ENCODE results near the gene PLCB1. TPM values are rescaled to one million over a fixed set of nuclear protein-coding genes. Genes with fewer than 3 reads are reported as not detected.

Gene PLCB1
- total RNA-seq, 1 experiment from 2014 or later = not detected

DNA sequence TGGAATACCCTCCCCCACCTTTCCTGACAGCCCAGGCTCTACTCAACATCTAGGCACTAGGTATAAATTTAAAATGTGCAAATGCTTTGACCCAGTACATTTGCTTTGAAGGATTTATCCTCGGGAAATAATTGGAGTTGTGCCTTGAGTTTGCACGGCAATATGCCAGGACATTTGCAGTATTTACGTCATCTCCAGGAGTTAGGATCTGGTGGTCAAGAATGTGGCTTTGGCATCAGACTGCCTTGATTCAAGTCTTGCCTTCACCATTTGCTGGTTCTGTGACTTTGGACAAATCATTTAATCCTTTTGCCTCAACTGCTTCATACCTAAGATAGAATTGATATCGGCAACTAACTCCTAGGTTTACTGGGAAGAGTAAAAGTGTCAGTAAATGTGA lies 169.6 kb downstream of the PLCB1 start:
- Histone ChIP-seq H3K4me3 (no peak overlapping the region), H3K27ac (no peak overlapping the region), H3K27me3 (ENCODE audit: insufficient read depth, low read depth) (no peaks in the 10 kb centered on the region), H3K9me2 (ENCODE audit: insufficient read depth) (no peaks in the 10 kb centered on the region), H3K79me2 (ENCODE audit: low read depth) (no peaks in the 10 kb centered on the region), H3K4me1 (replicated peaks; ENCODE audit: insufficient read depth) (no peaks in the 10 kb centered on the region), H3K4me2 (no peak overlapping the region), H3K9me3 (ENCODE audit: insufficient read depth, low read depth) (no peaks in the 10 kb centered on the region), H2AFZ (no peak overlapping the region), H3K36me3 (ENCODE audit: low read depth) (no peaks in the 10 kb centered on the region), H3F3A (ENCODE audit: insufficient read depth, low read depth) (no peaks in the 10 kb centered on the region), H4K20me1 (ENCODE audit: insufficient read depth) (0 out of 2 replicates have a peak, but pooled peaks cover 3% of the 10 kb centered on the region)
- POLR2A ChIA-PET (ENCODE audit: unreplicated experiment) = no interaction called here
- no peak for DNase-seq
- CTCF ChIA-PET = no interaction called here
- TF ChIP-seq EZH2 (IDR thresholded peaks at IDR 0.05; ENCODE audit: low read depth) = no peak
- TF ChIP-seq, protein P1, sequence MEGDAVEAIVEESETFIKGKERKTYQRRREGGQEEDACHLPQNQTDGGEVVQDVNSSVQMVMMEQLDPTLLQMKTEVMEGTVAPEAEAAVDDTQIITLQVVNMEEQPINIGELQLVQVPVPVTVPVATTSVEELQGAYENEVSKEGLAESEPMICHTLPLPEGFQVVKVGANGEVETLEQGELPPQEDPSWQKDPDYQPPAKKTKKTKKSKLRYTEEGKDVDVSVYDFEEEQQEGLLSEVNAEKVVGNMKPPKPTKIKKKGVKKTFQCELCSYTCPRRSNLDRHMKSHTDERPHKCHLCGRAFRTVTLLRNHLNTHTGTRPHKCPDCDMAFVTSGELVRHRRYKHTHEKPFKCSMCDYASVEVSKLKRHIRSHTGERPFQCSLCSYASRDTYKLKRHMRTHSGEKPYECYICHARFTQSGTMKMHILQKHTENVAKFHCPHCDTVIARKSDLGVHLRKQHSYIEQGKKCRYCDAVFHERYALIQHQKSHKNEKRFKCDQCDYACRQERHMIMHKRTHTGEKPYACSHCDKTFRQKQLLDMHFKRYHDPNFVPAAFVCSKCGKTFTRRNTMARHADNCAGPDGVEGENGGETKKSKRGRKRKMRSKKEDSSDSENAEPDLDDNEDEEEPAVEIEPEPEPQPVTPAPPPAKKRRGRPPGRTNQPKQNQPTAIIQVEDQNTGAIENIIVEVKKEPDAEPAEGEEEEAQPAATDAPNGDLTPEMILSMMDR (conservative IDR thresholded peaks at IDR 0.05) = no peak
- intact Hi-C loops (cut with micrococcal nuclease; ENCODE audit: unreplicated experiment) = loop anchor here (10.0 kb wide), 1 partner anchor 367 kb away; no protein-coding TSS in a partner anchor
- no TSS peak for BruUV-seq (replicated peaks)

DNA sequence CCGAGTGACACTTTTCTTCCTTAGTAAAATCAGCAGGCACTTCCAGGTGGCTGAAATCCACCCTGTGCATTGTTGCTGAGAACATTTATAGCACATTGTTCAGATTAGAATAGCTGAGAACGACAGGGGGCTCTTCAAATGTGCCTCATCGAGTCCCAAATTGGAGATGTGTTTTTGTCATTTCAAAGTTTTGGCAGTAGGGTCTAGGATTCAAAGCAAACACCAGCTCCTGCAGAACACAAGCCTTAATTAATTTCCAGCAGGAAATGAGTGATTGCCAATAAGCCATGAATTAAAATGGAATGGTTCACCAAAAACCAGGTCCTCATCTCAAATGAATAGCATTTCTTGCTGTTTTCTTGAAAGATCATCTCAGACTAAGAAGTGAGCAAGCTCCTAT lies 171.6 kb downstream of the PLCB1 start:
- Histone ChIP-seq H3K9me2 (ENCODE audit: insufficient read depth) (no peaks in the 10 kb centered on the region), H3F3A (ENCODE audit: insufficient read depth, low read depth) (no peaks in the 10 kb centered on the region), H4K20me1 (ENCODE audit: insufficient read depth) (0 out of 2 replicates have a peak, but pooled peaks cover 3% of the 10 kb centered on the region), H3K27me3 (ENCODE audit: insufficient read depth, low read depth) (no peaks in the 10 kb centered on the region), H2AFZ (no peak overlapping the region), H3K36me3 (ENCODE audit: low read depth) (no peaks in the 10 kb centered on the region), H3K9me3 (ENCODE audit: insufficient read depth, low read depth) (no peaks in the 10 kb centered on the region), H3K4me3 (no peak overlapping the region), H3K79me2 (ENCODE audit: low read depth) (no peaks in the 10 kb centered on the region), H3K4me1 (replicated peaks; ENCODE audit: insufficient read depth) (no peaks in the 10 kb centered on the region), H3K4me2 (no peak overlapping the region), H3K27ac (no peak overlapping the region)
- DNase-seq = no peak
- no TSS peak for BruUV-seq (replicated peaks)
- TF ChIP-seq EZH2 (IDR thresholded peaks at IDR 0.05; ENCODE audit: low read depth) = no peak
- TF ChIP-seq, protein P1 (conservative IDR thresholded peaks at IDR 0.05) = no peak
- ChIA-PET POLR2A (ENCODE audit: unreplicated experiment) (no interaction called here), CTCF (no interaction called here)
- intact Hi-C loops (cut with micrococcal nuclease; ENCODE audit: unreplicated experiment) = loop anchor here (10.0 kb wide), 1 partner anchor 369 kb away; no protein-coding TSS in a partner anchor

DNA sequence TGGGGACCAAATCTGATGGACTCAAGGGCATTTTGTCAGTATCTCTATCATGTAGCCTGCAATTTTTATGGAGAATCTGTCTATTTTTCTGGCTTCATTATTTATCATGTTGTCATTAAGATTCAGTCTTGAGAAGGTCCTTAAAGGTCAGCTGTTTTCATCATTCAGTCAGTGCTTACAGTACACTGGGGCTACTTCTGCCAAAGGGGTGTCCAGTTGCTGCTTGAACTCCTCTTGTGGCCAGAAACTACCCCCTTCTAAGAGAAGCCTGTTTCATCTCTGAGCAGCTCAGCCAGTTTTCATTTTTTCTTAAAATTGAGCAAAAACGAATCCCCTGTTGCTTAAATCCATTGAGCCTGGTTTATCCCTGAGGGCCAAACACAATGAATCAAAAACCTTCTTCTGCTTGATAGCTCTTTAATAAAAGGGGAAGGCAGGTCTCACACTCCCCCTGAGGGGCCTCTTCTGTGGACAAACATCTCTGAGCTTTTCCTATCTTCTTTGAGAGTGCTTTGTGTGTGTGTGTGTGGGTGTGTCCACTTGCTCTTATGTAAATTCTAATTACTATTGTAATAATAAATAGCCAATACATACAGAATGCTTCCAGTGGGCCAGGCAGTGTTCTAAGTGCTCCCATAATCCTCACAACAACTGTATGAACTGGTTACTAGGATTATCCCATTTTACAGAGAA lies 172.2 kb downstream of the PLCB1 start:
- no peaks in the 10 kb centered on the region for H3K27me3 ChIP-seq (ENCODE audit: insufficient read depth, low read depth)
- POLR2A ChIA-PET (ENCODE audit: unreplicated experiment) = no interaction called here
- intact Hi-C loops (cut with micrococcal nuclease; ENCODE audit: unreplicated experiment) = loop anchor here (10.0 kb wide), 1 partner anchor 369 kb away; no protein-coding TSS in a partner anchor
- H3F3A ChIP-seq (ENCODE audit: insufficient read depth, low read depth) = no peaks in the 10 kb centered on the region
- H3K4me1 ChIP-seq (replicated peaks; ENCODE audit: insufficient read depth) = no peaks in the 10 kb centered on the region
- no peak overlapping the region for H3K4me3 ChIP-seq
- no peaks in the 10 kb centered on the region for H3K36me3 ChIP-seq (ENCODE audit: low read depth)
- H3K27ac ChIP-seq = no peak overlapping the region
- TF ChIP-seq EZH2 (IDR thresholded peaks at IDR 0.05; ENCODE audit: low read depth) = no peak
- TF ChIP-seq, protein P1 (conservative IDR thresholded peaks at IDR 0.05) = no peak
- H3K79me2 ChIP-seq (ENCODE audit: low read depth) = no peaks in the 10 kb centered on the region
- BruUV-seq (replicated peaks) = no TSS peak
- CTCF ChIA-PET = no interaction called here
- no peaks in the 10 kb centered on the region for H3K9me2 ChIP-seq (ENCODE audit: insufficient read depth)
- no peak overlapping the region for H3K4me2 ChIP-seq
- H2AFZ ChIP-seq = no peak overlapping the region
- DNase-seq = no peak
- H3K9me3 ChIP-seq (ENCODE audit: insufficient read depth, low read depth) = no peaks in the 10 kb centered on the region
- 0 out of 2 replicates have a peak, but pooled peaks cover 3% of the 10 kb centered on the region for H4K20me1 ChIP-seq (ENCODE audit: insufficient read depth)

Measured in PC-9 (cell line).